BLaER1 treated with 17β-estradiol and CSF1 and Interleukin-3, amounts not matched to agents 10 nM and 100 nM (cell line): Measurements from ENCODE around the gene AK2.
A peak's percentile ranks its signal among the peaks of the same experiment; 100 is the strongest.
"Not testable (repeated sequence)": the region's sequence is repeated elsewhere in the genome, so short reads cannot be mapped to it uniquely, and the experiment has no call there.

Source experiments
- H3K27ac ChIP-seq, 11 experiments: shearing (Covaris generic); formaldehyde crosslinking; 2 replicates each; pipeline ENCODE4 v1.8.1; 2022
- H3K27me3 ChIP-seq, 11 experiments: shearing (Covaris generic); formaldehyde crosslinking; 2 replicates each; pipeline ENCODE4 v1.8.1; 2022
- H3K36me3 ChIP-seq, 11 experiments: shearing (Covaris generic); formaldehyde crosslinking; 2 replicates each; pipeline ENCODE4 v1.8.1; 2022
- H3K4me1 ChIP-seq, 10 experiments: shearing (Covaris generic); formaldehyde crosslinking; 2 replicates each; pipeline ENCODE4 v1.8.1; 2022
- H3K4me2 ChIP-seq, 11 experiments: shearing (Covaris generic); formaldehyde crosslinking; 2 replicates each; pipeline ENCODE4 v1.8.1; 2022
- H3K4me3 ChIP-seq, 10 experiments: shearing (Covaris generic); formaldehyde crosslinking; 2 replicates each; pipeline ENCODE4 v1.8.1; 2022
- H3K9ac ChIP-seq, 11 experiments: shearing (Covaris generic); formaldehyde crosslinking; 2 replicates each; pipeline ENCODE4 v1.8.1; 2022
- H3K9me3 ChIP-seq, 11 experiments: shearing (Covaris generic); formaldehyde crosslinking; replicated peaks in 1 of 11; 2 replicates each; pipeline ENCODE4 v1.8.1; 2022
- H4K20me1 ChIP-seq, 11 experiments: shearing (Covaris generic); formaldehyde crosslinking; 2 replicates each; pipeline ENCODE4 v1.8.1; 2022
- Cebpa-rat ChIP-seq, 11 experiments: shearing (Covaris generic); IDR thresholded peaks; 2 replicates each; pipeline ENCODE4 v1.8.1; 2022

AK2 gene

DNA sequence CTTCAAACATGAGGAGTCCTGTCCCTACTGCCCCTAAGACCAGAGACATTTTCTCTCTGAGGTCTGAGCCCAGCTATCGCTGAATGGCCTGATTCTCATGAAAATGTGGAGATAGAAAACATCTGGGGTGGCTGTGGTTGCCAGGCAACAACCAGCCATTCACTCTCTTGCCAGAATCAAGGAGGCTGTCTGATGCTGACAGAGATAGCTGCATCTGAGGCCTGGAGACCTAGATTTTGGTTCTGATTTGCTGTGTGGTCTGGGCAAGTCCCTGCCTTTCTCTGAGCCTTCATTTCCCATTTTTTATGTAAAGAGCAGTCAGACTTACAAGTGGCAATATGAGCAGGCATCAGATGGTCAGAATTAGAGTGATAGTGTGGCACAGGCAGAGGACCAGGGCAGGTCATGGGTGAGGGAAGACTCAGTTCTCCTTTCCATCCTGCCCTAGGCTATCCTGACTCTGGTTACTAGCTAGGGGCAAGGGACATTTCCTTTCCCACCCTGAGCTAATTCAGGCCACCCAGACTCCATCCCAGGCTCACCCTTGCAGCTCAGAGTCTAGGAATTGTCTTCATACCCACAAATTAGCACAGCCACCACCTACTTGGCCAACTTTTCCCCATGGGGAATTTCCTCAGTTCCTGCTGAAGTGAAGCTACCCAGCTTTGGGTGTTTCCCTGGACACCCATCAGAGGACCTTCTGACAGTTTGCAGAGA is 52.1 kb downstream of the AK2 start:
- peaks cover 71 to 99% (median 97%) of the 10 kb centered on the region in 10 experiments for H3K4me1 ChIP-seq
- no peaks in the 10 kb centered on the region for H4K20me1 ChIP-seq
- H3K9ac ChIP-seq: peak overlapping the region; percentile 15 to 66 (median 52); a peak in 21 of 22 replicates
- peak overlapping the region; percentile 84 to 94 (median 90) for H3K27ac ChIP-seq
- H3K27me3 ChIP-seq: no peaks in the 10 kb centered on the region
- no peak overlapping the region for H3K4me3 ChIP-seq
- TF ChIP-seq Cebpa-rat (IDR thresholded peaks at IDR 0.05): peak in 1 of 11 experiments; percentile 46; a peak in 1 of 22 replicates
- peak overlapping the region; percentile 51 to 99 (median 87) for H3K4me2 ChIP-seq
- 0 out of 22 replicates have a peak, but pooled peaks cover 0 to 6% (median 0%) of the 10 kb centered on the region in 11 experiments for H3K36me3 ChIP-seq
- 0 out of 22 replicates have a peak, but pooled peaks cover 0 to 8% (median 0%) of the 10 kb centered on the region in 11 experiments for H3K9me3 ChIP-seq

GRCh38 chr1:32984090-32984454 is 52.6 kb downstream of the AK2 start:
- H3K9ac ChIP-seq: peak overlapping the region; percentile 15 to 66 (median 52); a peak in 21 of 22 replicates
- no peak for TF ChIP-seq Cebpa-rat (IDR thresholded peaks at IDR 0.05)
- peak overlapping the region; percentile 51 to 99 (median 87) for H3K4me2 ChIP-seq
- H3K9me3 ChIP-seq: 0 out of 22 replicates have a peak, but pooled peaks cover 0 to 8% (median 0%) of the 10 kb centered on the region in 11 experiments
- 0 out of 22 replicates have a peak, but pooled peaks cover 0 to 6% (median 0%) of the 10 kb centered on the region in 11 experiments for H3K36me3 ChIP-seq
- no peaks in the 10 kb centered on the region for H3K27me3 ChIP-seq
- H3K4me3 ChIP-seq: no peak overlapping the region
- H3K4me1 ChIP-seq: peaks cover 66 to 99% (median 98%) of the 10 kb centered on the region in 10 experiments
- H4K20me1 ChIP-seq: no peaks in the 10 kb centered on the region
- peak overlapping the region; percentile 84 to 94 (median 90) for H3K27ac ChIP-seq

GRCh38 chr1:32983020-32983419 is 53.7 kb downstream of the AK2 start:
- peak overlapping the region in 3 of 11 experiments; percentile 4 to 76 (median 66); a peak in 3 of 22 replicates for H3K9ac ChIP-seq
- no peaks in the 10 kb centered on the region for H3K27me3 ChIP-seq
- H4K20me1 ChIP-seq: no peaks in the 10 kb centered on the region
- H3K36me3 ChIP-seq: 0 out of 22 replicates have a peak, but pooled peaks cover 0 to 6% (median 0%) of the 10 kb centered on the region in 11 experiments
- H3K4me1 ChIP-seq: peaks cover 55 to 98% (median 91%) of the 10 kb centered on the region in 10 experiments
- H3K9me3 ChIP-seq: 0 out of 22 replicates have a peak, but pooled peaks cover 0 to 8% (median 0%) of the 10 kb centered on the region in 11 experiments
- no peak for TF ChIP-seq Cebpa-rat (IDR thresholded peaks at IDR 0.05)
- H3K27ac ChIP-seq: peak overlapping the region; percentile 84 to 94 (median 90)
- H3K4me3 ChIP-seq: no peak overlapping the region
- peak overlapping the region; percentile 4 to 99 (median 87); a peak in 21 of 22 replicates for H3K4me2 ChIP-seq

GRCh38 chr1:32981003-32981901 is 55.4 kb downstream of the AK2 start:
- Histone ChIP-seq H3K4me2 (peak overlapping the region; percentile 58 to 99 (median 87)), H3K27ac (peak overlapping the region; percentile 84 to 94 (median 90)), H3K36me3 (no peaks in the 10 kb centered on the region), H3K4me1 (peaks cover 54 to 93% (median 81%) of the 10 kb centered on the region in 10 experiments), H3K9ac (peak overlapping the region; percentile 67 to 79 (median 77)), H4K20me1 (no peaks in the 10 kb centered on the region), H3K9me3 (0 out of 22 replicates have a peak, but pooled peaks cover 0 to 8% (median 0%) of the 10 kb centered on the region in 11 experiments), H3K27me3 (no peaks in the 10 kb centered on the region), H3K4me3 (peak overlapping the region in 7 of 10 experiments; percentile 9 to 43 (median 27); a peak in 9 of 20 replicates)
- peak in 4 of 11 experiments; percentile 18 to 77 (median 31); a peak in 3 of 22 replicates for TF ChIP-seq Cebpa-rat (IDR thresholded peaks at IDR 0.05)

- H3K4me1 ChIP-seq: peaks cover 50 to 81% (median 69%) of the 10 kb centered on the region in 10 experiments
- peak overlapping the region; percentile 67 to 79 (median 77); a peak in 17 of 22 replicates for H3K9ac ChIP-seq
- peak overlapping the region; percentile 84 to 94 (median 90) for H3K27ac ChIP-seq
- no peak for TF ChIP-seq Cebpa-rat (IDR thresholded peaks at IDR 0.05)
- H3K4me3 ChIP-seq: peak overlapping the region in 4 of 10 experiments; percentile 12 to 43 (median 23); a peak in 6 of 20 replicates
- peak overlapping the region; percentile 58 to 99 (median 87) for H3K4me2 ChIP-seq
- H3K36me3 ChIP-seq: no peaks in the 10 kb centered on the region
- no peaks in the 10 kb centered on the region for H3K27me3 ChIP-seq
- H4K20me1 ChIP-seq: no peaks in the 10 kb centered on the region
- peaks cover 0 to 19% (median 10%) of the 10 kb centered on the region in 11 experiments; a peak in 11 of 22 replicates for H3K9me3 ChIP-seq
Measured at GRCh38 chr1:32980080-32980479, 56.6 kb downstream of the AK2 start.

DNA sequence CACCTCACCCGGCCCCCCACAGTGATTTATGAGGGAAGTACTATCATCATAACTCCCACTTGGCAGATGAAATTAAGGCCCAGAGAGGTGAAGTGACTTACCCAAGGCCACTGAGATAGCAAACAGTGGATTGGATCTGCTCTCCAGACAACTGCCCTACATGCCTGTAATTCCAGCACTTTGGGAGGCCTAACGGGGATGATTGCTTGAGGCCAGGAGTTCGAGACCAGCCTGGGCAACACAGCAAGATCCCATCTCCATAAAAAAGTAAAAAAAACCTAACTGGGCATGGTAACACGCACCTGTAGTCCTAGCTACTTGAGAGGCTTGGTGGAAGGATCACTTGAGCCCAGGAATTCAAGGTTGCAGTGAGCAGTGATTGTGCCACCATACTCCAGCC is 57.8 kb downstream of the AK2 start:
- peak overlapping the region in 5 of 11 experiments; percentile 0 to 93 (median 11); a peak in 5 of 22 replicates for H3K27ac ChIP-seq
- peak overlapping the region in 6 of 11 experiments; percentile 16 to 99 (median 86); a peak in 8 of 22 replicates for H3K4me2 ChIP-seq
- no peaks in the 10 kb centered on the region for H4K20me1 ChIP-seq
- no peaks in the 10 kb centered on the region for H3K36me3 ChIP-seq
- peaks cover 38 to 69% (median 57%) of the 10 kb centered on the region in 10 experiments for H3K4me1 ChIP-seq
- H3K9me3 ChIP-seq: peaks cover 0 to 21% (median 10%) of the 10 kb centered on the region in 11 experiments; a peak in 11 of 22 replicates
- H3K27me3 ChIP-seq: peaks cover 0 to 1% (median under 1%) of the 10 kb centered on the region in 11 experiments; a peak in 14 of 22 replicates
- no peak overlapping the region for H3K4me3 ChIP-seq
- TF ChIP-seq Cebpa-rat (IDR thresholded peaks at IDR 0.05): no peak
- no peak overlapping the region for H3K9ac ChIP-seq

GRCh38 chr1:32977546-32978087 is 59.1 kb downstream of the AK2 start:
- Histone ChIP-seq H3K4me3 (no peak overlapping the region), H3K9ac (no peak overlapping the region; a peak in 1 of 22 replicates), H3K36me3 (no peaks in the 10 kb centered on the region), H3K27ac (peak overlapping the region in 3 of 11 experiments; percentile 16 to 38 (median 29); a peak in 2 of 22 replicates), H3K27me3 (peaks cover 7 to 14% (median 13%) of the 10 kb centered on the region in 11 experiments), H4K20me1 (no peaks in the 10 kb centered on the region), H3K9me3 (peaks cover 0 to 21% (median 16%) of the 10 kb centered on the region in 11 experiments; a peak in 16 of 22 replicates), H3K4me2 (peak overlapping the region in 5 of 11 experiments; percentile 2 to 59 (median 49); a peak in 8 of 22 replicates), H3K4me1 (peaks cover 30 to 61% (median 46%) of the 10 kb centered on the region in 10 experiments)
- TF ChIP-seq Cebpa-rat (IDR thresholded peaks at IDR 0.05): no peak

DNA sequence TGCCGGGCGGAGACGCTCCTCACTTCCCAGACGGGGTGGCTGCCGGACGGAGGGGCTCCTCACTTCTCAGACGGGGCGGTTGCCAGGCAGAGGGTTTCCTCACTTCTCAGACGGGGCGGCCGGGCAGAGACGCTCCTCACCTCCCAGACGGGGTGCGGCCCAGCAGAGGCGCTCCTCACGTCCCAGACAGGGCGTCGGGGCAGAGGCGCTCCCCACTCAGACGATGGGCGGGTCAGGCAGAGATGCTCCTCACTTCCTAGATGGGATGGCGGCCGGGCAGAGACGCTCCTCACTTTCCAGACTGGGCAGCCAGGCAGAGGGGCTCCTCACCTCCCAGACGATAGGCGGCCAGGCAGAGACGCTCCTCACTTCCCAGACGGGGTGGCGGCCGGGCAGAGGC is 61.6 kb downstream of the AK2 start:
- H3K9ac ChIP-seq, H4K20me1 ChIP-seq, H3K27ac ChIP-seq, H3K4me2 ChIP-seq, H3K36me3 ChIP-seq, H3K4me3 ChIP-seq: not testable (repeated sequence)
- peaks cover 0 to 32% (median 18%) of the 10 kb centered on the region in 11 experiments; a peak in 16 of 22 replicates for H3K9me3 ChIP-seq
- peaks cover 24 to 35% (median 33%) of the 10 kb centered on the region in 11 experiments for H3K27me3 ChIP-seq
- peaks cover 4 to 40% (median 23%) of the 10 kb centered on the region in 10 experiments for H3K4me1 ChIP-seq

DNA sequence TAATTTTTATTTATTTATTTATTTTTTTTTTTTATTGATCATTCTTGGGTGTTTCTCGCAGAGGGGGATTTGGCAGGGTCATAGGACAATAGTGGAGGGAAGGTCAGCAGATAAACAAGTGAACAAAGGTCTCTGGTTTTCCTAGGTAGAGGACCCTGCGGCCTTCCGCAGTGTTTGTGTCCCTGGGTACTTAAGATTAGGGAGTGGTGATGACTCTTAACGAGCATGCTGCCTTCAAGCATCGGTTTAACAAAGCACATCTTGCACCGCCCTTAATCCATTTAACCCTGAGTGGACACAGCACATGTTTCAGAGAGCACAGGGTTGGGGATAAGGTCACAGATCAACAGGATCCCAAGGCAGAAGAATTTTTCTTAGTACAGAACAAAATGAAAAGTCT is 63.2 kb downstream of the AK2 start:
- not testable (repeated sequence) for H3K36me3 ChIP-seq, H3K27ac ChIP-seq, H4K20me1 ChIP-seq, H3K9ac ChIP-seq
- H3K4me3 ChIP-seq: peak overlapping the region in 1 of 10 experiments; percentile 55; a peak in 2 of 20 replicates
- H3K27me3 ChIP-seq: peaks cover 24 to 35% (median 33%) of the 10 kb centered on the region in 11 experiments
- H3K9me3 ChIP-seq: peaks cover 0 to 32% (median 18%) of the 10 kb centered on the region in 11 experiments; a peak in 16 of 22 replicates
- H3K4me1 ChIP-seq: peaks cover 0 to 40% (median 20%) of the 10 kb centered on the region in 10 experiments; a peak in 14 of 20 replicates
- peak overlapping the region in 3 of 11 experiments; percentile 54 to 69 (median 64); a peak in 3 of 22 replicates for H3K4me2 ChIP-seq
